H9 (cell line): ENCODE data around the gene DICER1. TPM values are rescaled to one million over a fixed set of nuclear protein-coding genes. Genes with fewer than 3 reads are reported as not detected.

ENCODE experiments used
- DNase-seq: peaks from one replicate; pipeline ENCODE4 v3.0.0-alpha.2; 2017
- H2AFZ ChIP-seq: one replicate; pipeline ENCODE4 v1.6.1; 2013; ENCODE audit warnings: mild to moderate bottlenecking, low read length, control low read depth, moderate library complexity
- H2AK5ac ChIP-seq: 2 replicates; pipeline ENCODE4 v1.6.1; 2013; ENCODE audit warnings: low read length, control low read depth, mixed read lengths; ENCODE audit not compliant: insufficient read length
- H2BK120ac ChIP-seq: one replicate; pipeline ENCODE4 v1.6.1; 2013; ENCODE audit warnings: low read depth, mild to moderate bottlenecking, low read length, control low read depth, inconsistent platforms; ENCODE audit not compliant: poor library complexity, severe bottlenecking
- H2BK12ac ChIP-seq: 2 replicates; pipeline ENCODE4 v1.6.1; 2013; ENCODE audit warnings: low read length, control low read depth, mixed read lengths, low read depth; ENCODE audit not compliant: insufficient read length
- H2BK15ac ChIP-seq: 2 replicates; pipeline ENCODE4 v1.6.1; 2013; ENCODE audit warnings: low read depth, low read length, control low read depth
- H2BK20ac ChIP-seq: one replicate; pipeline ENCODE4 v1.6.1; 2013; ENCODE audit warnings: low read depth, mild to moderate bottlenecking, low read length, control low read depth, inconsistent platforms; ENCODE audit not compliant: poor library complexity, severe bottlenecking
- H2BK5ac ChIP-seq: 2 replicates; pipeline ENCODE4 v1.6.1; 2013; ENCODE audit warnings: low read length, control low read depth, mixed read lengths; ENCODE audit not compliant: insufficient read length
- H3K14ac ChIP-seq: 2 replicates; pipeline ENCODE4 v1.6.1; 2013; ENCODE audit warnings: low read length, control low read depth; ENCODE audit not compliant: insufficient read depth
- H3K18ac ChIP-seq: 2 replicates; pipeline ENCODE4 v1.6.1; 2013; ENCODE audit warnings: low read depth, mild to moderate bottlenecking, mixed read lengths, low read length, control low read depth; ENCODE audit not compliant: insufficient read length
- H3K23ac ChIP-seq: 2 replicates; pipeline ENCODE4 v1.6.1; 2013; ENCODE audit warnings: low read length, control low read depth, mixed read lengths, low read depth; ENCODE audit not compliant: insufficient read length
- H3K23me2 ChIP-seq: 2 replicates; pipeline ENCODE4 v1.6.1; 2013; ENCODE audit warnings: low read depth, mild to moderate bottlenecking, mixed read lengths, low read length, control low read depth; ENCODE audit not compliant: insufficient read length, poor library complexity, severe bottlenecking
- H3K27ac ChIP-seq: 2 replicates; pipeline ENCODE4 v1.5.1; 2013; ENCODE audit warnings: low read length, control low read depth, mixed read lengths, low read depth; ENCODE audit not compliant: insufficient read length
- H3K27me3 ChIP-seq: 2 replicates; pipeline ENCODE4 v1.6.1; 2013; ENCODE audit warnings: low read length, control low read depth, inconsistent platforms; ENCODE audit not compliant: insufficient read depth
- H3K4ac ChIP-seq: 2 replicates; pipeline ENCODE4 v1.6.1; 2013; ENCODE audit warnings: low read depth, mild to moderate bottlenecking, control low read depth, inconsistent platforms, low read length, moderate library complexity
- H3K4me1 ChIP-seq: 2 replicates; pipeline ENCODE4 v1.6.1; 2013; ENCODE audit warnings: low read length, control low read depth, inconsistent platforms; ENCODE audit not compliant: insufficient read depth
- H3K4me2 ChIP-seq: 2 replicates; pipeline ENCODE4 v1.6.1; 2013; ENCODE audit warnings: low read length, control low read depth, mixed read lengths; ENCODE audit not compliant: insufficient read length, insufficient read depth
- H3K56ac ChIP-seq: 2 replicates; pipeline ENCODE4 v1.6.1; 2013; ENCODE audit warnings: low read depth, mild to moderate bottlenecking, mixed read lengths, low read length, control low read depth; ENCODE audit not compliant: insufficient read length
- H3K79me1 ChIP-seq: 2 replicates; pipeline ENCODE4 v1.6.1; 2013; ENCODE audit warnings: low read depth, mild to moderate bottlenecking, moderate library complexity, low read length, control low read depth, inconsistent platforms; ENCODE audit not compliant: insufficient read depth, poor library complexity, severe bottlenecking
- H3K79me2 ChIP-seq: 2 replicates; pipeline ENCODE4 v1.6.1; 2013; ENCODE audit warnings: low read length, control low read depth, inconsistent platforms; ENCODE audit not compliant: insufficient read depth
- H3K9ac ChIP-seq: 2 replicates; pipeline ENCODE4 v1.6.1; 2013; ENCODE audit warnings: low read length, control low read depth, mixed read lengths; ENCODE audit not compliant: insufficient read length; ENCODE audit errors: extremely low read depth
- H3K9me3 ChIP-seq: one replicate; pipeline ENCODE4 v1.6.1; 2013; ENCODE audit warnings: low read depth, low read length, inconsistent platforms; ENCODE audit not compliant: control insufficient read depth
- H3T11ph ChIP-seq: one replicate; pipeline ENCODE4 v1.6.1; 2013; ENCODE audit warnings: mild to moderate bottlenecking, low read length, control low read depth, inconsistent platforms
- H4K20me1 ChIP-seq: one replicate; pipeline ENCODE4 v1.6.1; 2013; ENCODE audit not compliant: control insufficient read depth, insufficient read length, insufficient read depth
- H4K5ac ChIP-seq: 2 replicates; pipeline ENCODE4 v1.6.1; 2013; ENCODE audit warnings: low read depth, mild to moderate bottlenecking, mixed read lengths, low read length, control low read depth; ENCODE audit not compliant: insufficient read length
- H4K8ac ChIP-seq: replicated peaks from 2 replicates; pipeline ENCODE4 v1.6.1; 2013; ENCODE audit warnings: low read length, control low read depth, mixed read lengths, low read depth; ENCODE audit not compliant: insufficient read length
- H4K91ac ChIP-seq: 2 replicates; pipeline ENCODE4 v1.6.1; 2013; ENCODE audit warnings: low read depth, mild to moderate bottlenecking, moderate library complexity, mixed read lengths, low read length, control low read depth; ENCODE audit not compliant: insufficient read length
- H3K27ac Mint-ChIP-seq, 3 experiments: 2 replicates in 2 of 3; 3 replicates in 1 of 3; pipeline ENCODE4 v1.8.0; 2020 to 2021; ENCODE audit warnings: mixed read lengths in 3 of 3, mild to moderate bottlenecking in 1 of 3, moderate library complexity in 1 of 3
- H3K27me3 Mint-ChIP-seq: 2 replicates; pipeline ENCODE4 v1.8.0; 2021; ENCODE audit warnings: low read depth, mild to moderate bottlenecking, moderate library complexity, mixed read lengths
- H3K36me3 Mint-ChIP-seq, 3 experiments: 2 replicates in 2 of 3; 3 replicates in 1 of 3; pipeline ENCODE4 v1.8.0; 2020 to 2021; ENCODE audit warnings: low read depth in 3 of 3, mixed read lengths in 3 of 3; ENCODE audit not compliant: insufficient read depth in 1 of 3
- H3K4me1 Mint-ChIP-seq, 2 experiments: 2 replicates each; pipeline ENCODE4 v1.8.0; 2020; ENCODE audit warnings: mixed read lengths in 2 of 2
- H3K4me3 Mint-ChIP-seq, 2 experiments: 2 replicates in 1 of 2; 3 replicates in 1 of 2; pipeline ENCODE4 v1.8.0; 2020 to 2021; ENCODE audit warnings: mild to moderate bottlenecking in 2 of 2, mixed read lengths in 2 of 2, moderate library complexity in 1 of 2
- H3K9me3 Mint-ChIP-seq, 2 experiments: 2 replicates in 1 of 2; 3 replicates in 1 of 2; pipeline ENCODE4 v1.8.0; 2020; ENCODE audit warnings: mild to moderate bottlenecking in 2 of 2, mixed read lengths in 2 of 2, moderate library complexity in 1 of 2
- CTCF ChIP-seq: fragments of 200-600 bp; sonication (generic); conservative IDR thresholded peaks from 3 replicates; pipeline ENCODE4 v1.8.0; 2021; ENCODE audit warnings: antibody characterized with exemption, mild to moderate bottlenecking
- WGBS: extraction: QIAGEN DNeasy Blood & Tissue Kit; methylation state at CpG from one replicate; pipeline ENCODE4 v1.1.7; 2013; ENCODE audit warnings: missing lambda C conversion rate, low lambda C conversion rate, mixed read lengths; ENCODE audit not compliant: insufficient read length; ENCODE audit errors: extremely low coverage; 5-methylcytosine and 5-hydroxymethylcytosine counted together
- total RNA-seq: library from RNA; stranded (reverse); gene quantifications from 2 replicates; pipeline ENCODE4 v1.2.1, GENCODE V29; 2021

DICER1 gene
- total RNA-seq, 1 experiment from 2014 or later, result 57.0 TPM

- Histone ChIP-seq H3K27ac (no peak overlapping the region), H3K79me2 (no peaks in the 10 kb centered on the region), H4K5ac (no peak overlapping the region), H3K4me2 (no peak overlapping the region), H3K18ac (no peak overlapping the region), H4K20me1 (no peaks in the 10 kb centered on the region), H3T11ph (no peak overlapping the region), H3K14ac (no peak overlapping the region), H2BK12ac (no peak overlapping the region), H4K91ac (no peak overlapping the region), H2BK120ac (no peak overlapping the region), H3K9ac (no peak overlapping the region), H4K8ac (no peak overlapping the region), H3K4ac (no peak overlapping the region), H2AK5ac (no peak overlapping the region), H3K23me2 (no peaks in the 10 kb centered on the region), H3K23ac (no peak overlapping the region), H2BK5ac (no peak overlapping the region), H3K4me1 (no peaks in the 10 kb centered on the region; the same call in 1 of the 2 replicates), H3K79me1 (no peaks in the 10 kb centered on the region), H2AFZ (no peak overlapping the region), H2BK20ac (no peak overlapping the region), H2BK15ac (no peak overlapping the region), H3K27me3 (no peaks in the 10 kb centered on the region), H3K56ac (no peak overlapping the region), H3K9me3 (no peaks in the 10 kb centered on the region)
- WGBS, result no CpG with 5 or more reads among the region's 6 CpGs
- no peak for DNase-seq
- H3K4me1 Mint-ChIP-seq, result peaks cover 16 to 17% of the 10 kb centered on the region in 2 experiments
- H3K27me3 Mint-ChIP-seq, result peaks cover 4% of the 10 kb centered on the region
- H3K36me3 Mint-ChIP-seq, result peaks cover 4 to 16% (median 4%) of the 10 kb centered on the region in 3 experiments; a peak in 5 of 7 replicates
- H3K27ac Mint-ChIP-seq, result no peak overlapping the region; a peak in 1 of 7 replicates
- H3K9me3 Mint-ChIP-seq, result peaks cover 8 to 15% of the 10 kb centered on the region in 2 experiments; a peak in 4 of 5 replicates
- no peak overlapping the region for H3K4me3 Mint-ChIP-seq
- TF ChIP-seq CTCF, result no peak
Observed at GRCh38 chr14:95183532-95184412, 26.4 kb upstream of the DICER1 start.
